AG20443 (cell line): Measurements from ENCODE around the gene USP2.

Experiments
- DNase-seq: peaks from one replicate; pipeline ENCODE4 v3.0.0; 2012; ENCODE audit warnings: low spot score, mixed read lengths

Gene USP2

DNA sequence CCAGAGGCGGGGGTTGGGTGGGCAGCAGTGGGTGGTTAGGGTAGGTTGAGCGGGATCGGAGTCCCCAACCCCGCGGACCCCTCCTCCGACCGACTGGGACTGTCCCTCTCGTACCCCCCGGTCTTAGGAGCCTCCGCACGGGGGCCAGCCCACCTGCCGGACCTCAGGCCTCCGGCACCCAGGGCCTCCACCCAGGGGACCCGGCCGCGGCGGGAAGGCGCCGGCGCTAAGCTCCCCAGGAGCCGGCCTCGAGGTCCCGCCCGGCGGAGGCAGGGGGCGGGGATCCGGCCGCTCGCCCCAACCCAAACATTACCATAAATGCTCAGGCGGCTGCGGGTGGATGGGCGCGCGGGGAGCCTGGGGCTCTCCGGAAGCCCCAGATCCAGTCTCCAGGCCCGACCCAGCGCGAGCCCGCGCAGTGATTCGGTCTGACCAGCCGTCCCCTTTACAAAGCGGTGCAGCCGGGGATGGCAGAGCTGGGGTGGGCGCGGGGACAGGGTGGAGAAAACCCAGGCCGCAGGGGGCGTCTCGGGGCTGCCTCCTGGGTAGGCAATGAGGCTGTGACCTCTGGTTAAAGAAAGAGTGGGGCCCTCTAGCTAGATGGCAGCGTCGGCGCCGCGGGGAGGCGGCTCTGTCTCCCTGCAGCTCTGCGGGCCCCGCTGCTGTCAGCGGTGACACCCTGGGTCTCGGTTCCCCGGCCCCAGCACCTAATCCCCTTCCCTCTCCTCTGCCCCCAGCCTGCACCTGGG, 60.5 kb downstream of the USP2 start:
- peak; percentile 74 for DNase-seq

GRCh38 chr11:119320240-119320775, 61.2 kb downstream of the USP2 start:
- no peak for DNase-seq

GRCh38 chr11:119319700-119320239, 61.7 kb downstream of the USP2 start:
- no peak for DNase-seq

DNA sequence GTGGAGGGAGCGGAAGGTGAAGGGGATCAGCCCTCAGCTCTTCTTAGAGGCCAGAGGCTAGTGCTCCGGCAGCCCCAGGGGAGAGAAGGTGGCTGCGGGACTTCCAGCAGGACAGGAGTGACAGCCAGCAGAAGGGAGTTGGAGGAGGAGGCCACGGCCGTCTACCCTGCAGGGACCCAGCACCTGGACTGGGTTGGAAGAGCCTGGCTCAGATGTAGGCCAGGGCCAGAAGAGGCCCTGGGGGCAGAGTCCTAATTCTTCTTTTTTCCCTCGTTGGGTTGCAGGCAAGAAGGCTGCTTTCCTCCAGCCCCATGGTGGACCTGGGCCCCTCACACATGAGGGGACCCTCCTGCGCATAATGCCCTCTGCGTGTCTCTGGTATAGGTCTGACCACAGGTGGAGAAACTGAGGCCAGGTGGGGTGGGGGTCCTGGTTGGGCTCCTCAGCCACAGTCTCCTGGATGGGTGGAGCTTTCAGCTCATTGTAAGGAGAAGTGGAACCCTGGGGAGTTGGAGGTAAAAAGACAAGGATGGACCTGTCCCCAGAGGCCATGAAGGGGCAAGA, 62.3 kb downstream of the USP2 start:
- no peak for DNase-seq

- no peak for DNase-seq
Measured at GRCh38 chr11:119318240-119319135, 63.0 kb downstream of the USP2 start.

DNA sequence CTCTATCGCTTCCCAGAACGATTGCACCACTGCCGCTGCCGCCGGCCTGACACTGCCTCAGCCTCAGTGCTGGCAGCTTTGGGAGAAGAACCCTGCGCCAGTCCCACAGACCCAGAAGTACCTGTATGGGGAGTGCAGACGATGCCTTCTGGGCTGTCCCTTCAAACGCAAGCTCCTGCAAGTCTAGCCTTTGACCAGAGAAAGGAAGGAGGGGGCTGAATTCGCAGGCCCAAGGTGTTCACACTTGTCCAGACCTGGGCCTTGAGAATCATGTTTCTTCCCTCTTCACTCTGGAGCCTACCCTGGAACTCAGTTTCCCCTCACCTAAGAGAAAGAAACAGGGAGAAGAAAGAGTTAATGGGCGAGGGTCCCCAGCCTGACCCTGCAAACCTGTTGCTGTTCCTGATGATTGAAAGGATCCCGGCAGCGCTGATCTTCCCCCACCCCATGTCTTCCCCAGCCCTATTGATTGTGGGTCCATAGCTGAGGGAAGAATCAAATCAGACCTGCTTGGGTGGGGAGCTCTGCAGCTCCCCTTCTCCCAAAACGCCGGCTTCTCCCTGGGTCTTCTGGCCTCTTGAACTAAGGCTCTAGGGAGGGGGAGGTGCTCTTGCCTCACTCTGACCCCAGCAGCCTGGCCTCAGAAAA, 63.8 kb downstream of the USP2 start:
- no peak for DNase-seq

GRCh38 chr11:119316729-119317591, 64.5 kb downstream of the USP2 start, which contains the start of gene MCAM:
TSS of gene MCAM (minus strand) at chr11:119317130. CDS start at chr11:119317101, 29 bp downstream.
- peak; percentile 54 for DNase-seq

DNA sequence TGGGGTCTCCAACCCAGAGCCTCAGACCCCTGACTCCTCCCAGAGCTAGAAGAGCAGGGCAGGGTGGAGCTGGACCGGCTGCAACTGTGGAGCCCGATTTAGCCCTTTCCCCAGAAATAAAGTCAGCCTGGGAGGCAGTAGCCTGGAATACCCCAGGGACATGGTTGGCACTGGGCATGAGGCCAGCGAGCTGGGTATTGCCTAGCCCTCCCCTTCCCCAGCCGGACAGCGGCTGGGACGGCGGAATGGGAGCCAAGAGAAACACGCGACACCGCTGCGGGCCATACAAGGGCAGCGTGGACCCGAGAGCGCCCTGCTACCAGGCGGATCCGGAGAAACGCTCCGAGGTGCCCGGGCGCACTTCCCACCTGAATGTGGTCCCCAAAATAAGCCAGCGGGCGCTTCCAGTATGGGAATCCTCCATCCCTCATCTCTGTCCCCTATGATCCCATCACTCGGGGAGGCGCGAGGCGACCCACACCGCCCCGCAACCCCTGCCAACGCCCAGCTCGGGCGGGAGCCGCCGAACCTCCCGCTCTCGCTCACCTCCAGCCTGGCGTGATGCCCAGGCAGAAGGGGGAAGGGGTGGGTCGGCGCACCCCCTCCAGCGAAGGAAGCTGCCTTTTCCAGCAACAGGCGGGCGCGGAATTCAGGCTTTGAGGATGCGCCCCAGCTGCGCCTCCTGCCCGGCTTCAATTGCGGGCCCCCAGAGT, 65.3 kb downstream of the USP2 start:
- no peak for DNase-seq

DNA sequence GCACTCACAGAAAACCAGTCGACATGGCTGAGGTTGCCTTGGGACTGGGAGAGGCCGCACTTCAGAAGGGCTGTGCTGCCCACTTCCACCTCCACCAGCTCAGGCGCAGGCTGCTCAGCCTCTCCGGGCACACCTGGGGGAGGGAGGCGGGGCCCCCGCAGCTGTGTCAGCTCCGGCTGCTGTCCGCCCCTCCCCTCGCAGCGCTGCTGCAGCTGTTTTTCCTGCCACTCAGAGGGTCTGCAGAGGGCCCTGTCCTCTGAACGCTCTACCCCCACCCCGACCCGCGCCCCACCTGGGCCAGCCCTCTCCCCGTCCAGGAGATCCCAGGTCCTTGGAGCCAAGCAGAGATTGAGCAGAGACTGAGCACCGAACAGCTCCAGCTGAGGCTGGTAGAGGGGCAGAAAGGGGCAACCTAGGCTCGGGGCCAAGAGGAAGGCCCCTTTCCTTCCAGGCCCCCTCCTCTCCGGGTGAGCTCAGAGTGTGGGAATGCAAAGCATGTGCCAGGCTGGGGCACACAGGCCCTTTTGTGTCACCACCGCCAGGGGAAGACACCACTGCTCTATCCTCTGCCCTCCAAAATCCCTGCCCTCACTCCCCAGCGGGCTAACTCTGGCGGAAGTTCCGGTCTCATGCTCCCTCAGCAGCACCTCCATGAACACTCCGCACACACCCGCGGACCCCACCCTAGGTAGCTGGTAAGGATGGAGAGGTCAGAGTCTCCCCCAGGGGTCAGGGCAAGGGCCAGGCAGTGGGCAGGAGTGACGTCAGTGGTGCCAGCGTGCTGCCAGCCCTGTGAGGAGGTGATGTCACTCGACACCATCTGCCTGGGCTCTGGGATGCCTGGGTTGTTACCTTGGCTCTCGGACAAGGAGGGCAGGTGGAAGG, 66.1 kb downstream of the USP2 start:
- peak; percentile 51 for DNase-seq

- DNase-seq: no peak
Measured at GRCh38 chr11:119314726-119315125, 66.8 kb downstream of the USP2 start.

DNA sequence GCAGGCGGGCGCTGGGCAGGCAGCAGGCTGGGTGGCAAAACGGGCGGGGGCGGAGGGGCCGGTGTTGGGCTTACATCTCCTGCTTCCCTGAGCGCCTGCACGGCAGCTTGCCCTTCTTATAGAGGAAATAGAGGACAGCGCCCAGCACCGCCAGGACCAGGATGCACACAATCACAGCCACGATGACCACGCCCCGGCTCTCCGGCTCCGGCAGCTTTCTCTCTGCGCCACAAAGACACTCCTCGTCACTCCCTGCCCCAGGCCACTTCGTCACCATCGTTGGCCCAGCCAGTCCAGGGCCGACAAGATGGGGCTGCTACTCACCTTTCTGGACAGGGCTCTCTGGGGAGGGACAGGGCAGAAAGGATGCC, 70.8 kb downstream of the USP2 start:
- no peak for DNase-seq

GRCh38 chr11:119309953-119310681, 71.4 kb downstream of the USP2 start:
- no peak for DNase-seq

GRCh38 chr11:119309411-119309810, 72.1 kb downstream of the USP2 start:
- DNase-seq: no peak

GRCh38 chr11:119307974-119308373, 73.5 kb downstream of the USP2 start:
- no peak for DNase-seq

GRCh38 chr11:119307219-119307618, 74.3 kb downstream of the USP2 start:
- no peak for DNase-seq

DNA sequence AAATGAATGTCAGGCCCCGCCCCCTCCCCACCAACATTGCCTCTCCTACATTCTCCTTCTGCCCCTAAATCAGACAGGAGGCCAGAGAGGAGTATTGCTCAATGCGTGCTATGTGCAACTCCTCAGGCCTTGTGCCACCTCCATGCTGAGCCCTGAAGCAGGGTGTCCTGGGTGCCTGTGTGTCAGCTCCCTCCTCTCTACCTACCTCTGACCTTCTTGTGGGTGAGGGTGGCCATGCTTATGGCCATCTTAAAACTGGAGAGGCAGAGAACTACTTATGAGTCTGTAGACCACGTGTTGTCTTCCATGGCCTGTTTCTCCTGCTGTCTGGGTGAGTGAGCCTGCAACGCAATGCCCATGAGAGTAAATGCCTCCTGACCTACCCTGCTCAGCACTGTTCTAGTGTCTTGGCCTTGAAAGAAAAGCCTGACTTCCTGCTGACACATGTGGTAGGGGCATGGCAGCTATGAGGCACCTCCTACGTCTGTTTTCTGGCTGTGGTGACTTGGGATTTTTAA, 75.1 kb downstream of the USP2 start:
- no peak for DNase-seq

DNA sequence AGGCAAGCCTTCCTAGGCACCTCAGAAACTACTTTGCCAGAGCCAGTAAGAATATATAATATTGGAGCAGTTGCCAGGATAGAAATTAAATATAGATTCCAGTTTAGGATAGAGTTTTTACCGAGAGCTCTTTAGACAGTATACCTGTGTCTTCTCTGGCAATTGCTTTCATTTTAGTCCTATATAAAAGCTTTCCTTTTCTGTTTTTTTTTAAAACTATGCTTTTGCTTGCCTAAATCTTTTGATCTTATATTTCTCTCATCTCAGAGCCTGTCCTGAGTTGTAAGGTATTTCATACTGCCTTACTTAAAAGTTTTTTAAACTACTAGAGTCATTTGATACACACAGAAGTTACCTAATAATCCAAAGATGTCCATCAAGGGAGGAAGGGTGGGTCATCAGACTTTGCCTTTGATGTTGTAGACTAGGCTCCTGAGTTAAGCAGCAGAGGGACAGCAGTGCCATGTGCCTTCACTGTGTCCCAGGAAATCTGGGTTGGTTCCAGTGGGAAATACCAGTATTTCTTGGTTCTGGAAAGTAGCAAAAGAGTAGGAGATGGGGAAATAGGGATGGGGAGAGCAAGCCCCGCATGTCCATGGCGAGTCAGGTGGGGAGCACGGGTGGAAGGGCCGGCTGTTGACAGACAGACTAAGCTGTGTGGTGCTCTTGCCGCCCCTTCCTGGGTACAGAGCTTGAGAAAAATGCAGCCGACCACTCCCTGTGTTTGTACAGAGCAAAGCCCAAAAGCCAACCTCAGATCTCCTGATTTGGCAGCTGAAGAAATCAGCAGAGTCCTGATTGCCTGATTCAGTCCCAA, 75.7 kb downstream of the USP2 start:
- DNase-seq: no peak
